Midbrain (tissue), 1 donor: ENCODE measurements around the gene C16orf74.

ENCODE experiments used
- DNase-seq: peaks from one replicate; lab custom pipeline; 2025; lab: John Stamatoyannopoulos, UW

The C16orf74 gene

DNA sequence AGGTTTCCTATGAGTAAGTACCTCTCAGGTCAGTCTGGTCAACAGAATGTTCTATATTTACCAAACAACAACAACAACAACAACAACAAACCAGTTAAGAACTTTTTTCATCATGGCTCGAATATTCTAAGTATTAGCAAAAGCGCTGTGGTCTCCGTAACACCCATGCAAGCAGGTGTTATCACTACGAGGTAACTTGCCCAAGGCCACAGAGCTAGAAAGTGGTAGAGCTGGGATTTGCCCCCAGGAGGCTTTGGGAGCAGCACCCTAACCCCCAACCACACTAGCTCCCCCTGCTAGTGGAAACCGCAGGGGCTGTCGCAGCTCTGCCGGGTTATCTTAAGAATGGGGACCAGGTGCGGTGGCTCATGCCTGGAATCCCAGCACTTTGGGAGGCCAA is 23.9 kb upstream of the C16orf74 start:
- DNase-seq: no peak

DNA sequence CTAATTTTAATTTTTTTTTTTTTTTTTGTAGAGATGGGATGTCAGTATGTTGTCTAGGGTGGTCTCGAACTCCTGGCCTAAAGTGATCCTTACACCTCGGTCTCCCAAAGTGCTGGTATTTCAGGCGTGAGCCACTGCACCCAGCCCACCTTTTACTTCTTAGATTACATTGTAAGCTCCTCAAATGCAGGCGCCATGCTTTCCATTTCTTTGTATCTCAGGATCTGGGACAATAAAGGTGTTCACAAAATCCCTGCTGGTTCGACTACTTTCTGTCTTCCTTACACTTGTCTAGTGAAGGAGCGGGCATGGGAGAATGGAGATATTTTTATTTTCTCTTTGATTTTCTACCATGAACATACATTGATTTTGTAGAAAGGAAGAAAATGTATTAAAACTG is 23.2 kb upstream of the C16orf74 start:
- no peak for DNase-seq

DNA sequence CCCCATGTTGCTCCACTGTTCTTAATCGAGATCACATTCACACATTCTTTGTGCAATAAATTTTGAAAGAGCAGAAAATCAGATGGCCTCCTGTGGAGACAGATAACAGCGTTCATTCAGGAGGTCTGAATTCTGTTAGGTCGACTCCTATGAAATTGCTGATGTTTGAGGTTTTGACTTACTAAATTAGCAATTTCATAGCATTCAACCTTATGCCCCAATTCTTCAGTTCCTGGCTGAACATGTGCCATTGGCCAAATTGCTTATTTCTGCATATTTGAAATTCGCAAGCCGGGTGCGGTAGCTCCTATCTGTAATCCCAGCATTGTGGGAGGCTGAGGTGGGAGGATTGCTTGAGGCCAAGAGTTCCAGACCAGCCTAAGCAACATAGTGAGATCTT is 22.1 kb upstream of the C16orf74 start:
- DNase-seq: no peak

DNA sequence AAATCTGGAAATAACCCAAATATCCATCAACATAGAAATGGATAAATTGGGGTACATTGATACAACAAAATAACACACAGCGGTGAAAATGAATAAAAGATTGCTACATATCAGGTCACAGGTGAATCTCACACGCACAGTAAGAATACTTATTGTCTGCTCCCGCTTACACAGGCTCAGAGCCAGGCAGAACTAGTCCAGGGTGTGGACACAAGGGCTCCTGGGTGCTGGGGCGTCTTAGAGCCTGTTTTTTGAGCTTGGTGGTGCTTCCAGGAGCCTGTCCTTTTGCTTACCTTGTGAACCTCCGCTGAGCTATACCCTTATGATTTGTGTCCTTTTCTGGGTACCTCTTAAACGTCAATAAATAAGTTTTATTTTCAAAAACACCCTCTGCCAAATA is 19.8 kb upstream of the C16orf74 start:
- no peak for DNase-seq

DNA sequence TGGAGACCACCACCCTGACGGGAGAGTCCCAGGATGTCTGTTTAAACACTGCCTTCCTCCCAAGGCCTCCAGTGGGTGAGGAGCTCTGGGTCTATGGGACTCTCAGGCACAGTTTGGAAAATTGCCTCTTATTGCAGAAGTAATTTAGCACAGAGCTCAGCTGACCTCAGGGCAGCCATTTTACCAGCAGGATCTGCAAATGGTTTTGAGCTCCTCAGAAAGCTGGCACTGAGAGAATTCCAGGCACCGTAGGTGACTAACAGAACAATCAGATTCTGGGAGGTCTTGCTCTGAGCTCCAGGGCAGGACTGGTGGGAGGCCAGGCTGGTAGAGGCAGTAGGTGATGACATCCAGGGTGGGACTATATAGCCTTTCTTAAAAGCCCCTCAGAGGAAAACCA is 17.3 kb upstream of the C16orf74 start:
- no peak for DNase-seq

DNA sequence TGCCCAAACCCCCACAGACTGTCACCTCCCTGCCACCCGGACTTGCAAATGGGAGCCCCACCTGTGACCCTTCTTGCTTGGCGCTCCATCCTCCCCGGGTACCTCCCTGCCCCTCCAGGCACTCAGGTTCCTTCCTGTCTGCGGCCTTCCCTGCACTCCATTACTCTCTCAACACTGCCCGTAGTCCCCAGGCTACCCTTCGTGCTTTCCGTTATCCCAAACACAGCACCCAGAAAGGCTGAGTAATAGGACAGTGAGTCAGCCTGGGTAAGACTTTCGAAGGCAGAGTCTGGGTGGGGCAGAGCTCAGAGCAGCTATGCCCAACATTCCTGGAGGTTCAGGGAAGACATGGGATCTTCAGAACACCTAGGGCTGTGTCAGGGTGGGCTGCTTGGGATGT is 16.6 kb upstream of the C16orf74 start:
- DNase-seq: no peak

DNA sequence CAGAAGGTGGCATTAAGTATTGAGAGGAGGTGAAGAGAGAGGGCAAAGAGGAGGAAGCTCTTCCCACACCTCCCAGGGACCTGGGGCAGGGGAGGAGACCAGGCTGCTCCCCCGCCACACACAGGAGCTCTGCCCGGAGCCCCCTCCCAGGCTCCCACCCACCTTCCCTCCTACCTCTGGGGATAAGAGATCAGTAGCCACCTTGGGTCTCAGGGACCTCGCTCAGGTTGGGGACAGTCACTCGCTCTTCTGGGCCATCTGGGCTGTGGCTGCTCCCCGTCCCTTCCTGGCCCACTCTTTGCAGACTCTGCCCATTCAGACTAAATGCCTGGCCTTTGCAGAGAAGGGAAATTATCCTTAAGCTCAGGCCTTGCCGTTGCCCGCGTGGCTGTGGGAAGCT is 14.9 kb upstream of the C16orf74 start:
- DNase-seq: no peak

DNA sequence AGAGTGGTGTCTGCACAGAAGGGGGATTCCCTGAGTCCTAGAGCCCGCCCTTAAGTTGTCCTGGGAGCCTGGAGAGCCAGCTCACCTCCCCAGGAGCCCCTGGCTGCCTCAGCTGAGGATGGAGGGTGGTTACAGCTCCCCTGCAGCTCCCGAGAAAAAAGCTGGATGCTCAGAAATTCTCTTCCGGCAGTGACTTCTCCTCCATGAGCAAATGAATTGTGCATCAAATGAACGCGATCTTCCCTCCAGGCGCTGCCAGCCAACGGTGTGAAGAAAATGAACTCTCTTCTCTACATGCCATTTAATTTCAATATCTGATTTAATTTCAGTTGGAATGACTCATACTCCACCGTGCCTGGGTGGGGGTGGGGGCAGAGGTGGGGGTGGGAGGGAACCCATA is 14.3 kb upstream of the C16orf74 start:
- no peak for DNase-seq

DNA sequence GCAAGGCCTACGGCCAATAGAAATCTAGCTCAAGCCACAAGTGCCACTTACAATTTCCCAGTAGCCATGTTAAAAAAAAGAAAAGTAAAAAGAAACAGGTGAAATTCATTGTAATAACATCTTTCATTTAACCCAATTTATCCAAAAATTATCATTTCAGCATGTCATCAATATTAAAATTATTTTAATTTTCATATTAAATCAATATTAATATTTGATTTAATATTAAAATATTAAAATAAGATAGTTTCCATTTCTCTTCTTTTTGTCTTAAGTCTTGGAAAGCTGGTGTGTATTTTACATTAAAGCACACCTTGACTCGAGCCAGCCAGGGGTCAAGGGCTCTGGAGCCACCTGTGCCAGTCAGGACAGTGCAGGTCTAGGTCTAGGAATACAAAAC is 12.7 kb upstream of the C16orf74 start:
- no peak for DNase-seq

DNA sequence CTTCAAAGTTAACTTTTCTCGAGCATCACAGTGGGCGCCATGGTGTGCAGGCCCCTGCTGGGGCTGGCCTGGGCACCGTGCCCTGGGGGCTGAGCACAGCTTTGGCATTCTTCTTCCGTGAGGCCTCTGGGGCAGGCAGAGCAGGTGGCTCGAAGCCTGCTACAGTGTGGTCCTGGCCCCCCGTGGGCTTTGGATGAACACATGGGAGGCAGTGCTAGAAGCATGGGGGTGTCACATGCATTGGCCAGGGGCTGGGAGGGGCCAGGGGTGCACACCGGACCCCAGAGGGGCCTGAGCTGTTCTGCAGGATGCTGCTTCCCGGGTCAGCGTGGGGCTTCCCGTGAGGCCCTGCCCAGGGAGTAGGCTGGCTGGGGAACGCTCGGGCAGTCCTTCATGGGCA is 12.1 kb upstream of the C16orf74 start:
- DNase-seq: no peak

DNA sequence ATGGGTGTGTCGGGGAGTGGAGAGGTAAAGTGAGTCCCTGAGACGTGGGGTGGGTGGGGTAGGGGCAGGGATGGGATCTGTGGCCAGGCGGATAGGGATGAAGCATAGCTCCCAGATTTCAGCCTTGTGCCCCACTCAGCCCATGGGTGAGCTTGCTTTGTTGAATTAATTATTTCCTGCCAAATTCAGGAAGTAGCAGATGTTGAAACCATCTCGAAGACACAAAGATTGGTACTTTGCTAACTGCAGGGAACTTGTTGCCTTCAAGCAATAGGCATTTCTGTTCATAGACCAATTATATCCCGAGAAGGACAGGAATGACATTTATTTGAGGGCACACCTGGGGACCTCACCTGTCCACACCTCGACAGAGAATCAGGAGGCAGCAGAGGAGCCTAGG is 11.0 kb upstream of the C16orf74 start:
- DNase-seq: no peak

DNA sequence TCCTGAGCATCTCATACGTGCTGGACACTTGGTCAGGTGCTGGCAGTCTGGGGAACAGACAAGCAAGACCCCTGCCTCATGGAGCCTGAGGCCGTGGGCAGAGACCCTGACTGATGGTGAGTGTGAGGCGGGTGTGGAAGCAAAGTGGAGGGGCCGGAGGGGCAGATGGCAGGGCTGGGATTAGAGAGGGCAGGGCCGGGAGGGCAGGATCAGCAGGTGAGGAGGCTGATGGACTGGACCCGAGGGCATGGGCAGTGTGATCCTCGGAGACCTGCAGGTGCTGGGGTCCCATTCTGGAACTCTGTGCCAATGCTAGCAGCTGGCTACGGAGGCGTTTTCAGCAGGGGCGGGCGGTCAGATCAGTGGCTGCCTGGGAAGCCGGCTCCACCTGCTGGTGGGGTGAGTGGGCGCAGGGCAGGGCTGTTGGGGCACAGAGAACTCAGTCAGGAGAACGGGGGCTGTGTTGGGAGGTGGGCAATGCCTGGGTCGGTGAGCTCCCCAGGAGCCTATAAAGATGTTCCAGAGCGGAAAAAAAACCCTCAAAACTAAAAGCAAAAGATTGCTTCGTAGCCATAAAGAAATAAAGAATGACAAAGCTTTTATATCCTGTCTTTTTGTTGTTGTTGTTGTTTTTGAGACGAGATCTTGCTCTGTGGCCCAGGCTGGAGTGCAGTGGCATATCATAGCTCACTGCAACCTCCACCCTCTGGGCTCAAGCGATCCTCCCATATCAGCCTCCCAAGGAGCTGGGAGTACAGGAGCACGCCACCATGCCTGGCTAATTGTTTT is 8.9 kb upstream of the C16orf74 start:
- no peak for DNase-seq

DNA sequence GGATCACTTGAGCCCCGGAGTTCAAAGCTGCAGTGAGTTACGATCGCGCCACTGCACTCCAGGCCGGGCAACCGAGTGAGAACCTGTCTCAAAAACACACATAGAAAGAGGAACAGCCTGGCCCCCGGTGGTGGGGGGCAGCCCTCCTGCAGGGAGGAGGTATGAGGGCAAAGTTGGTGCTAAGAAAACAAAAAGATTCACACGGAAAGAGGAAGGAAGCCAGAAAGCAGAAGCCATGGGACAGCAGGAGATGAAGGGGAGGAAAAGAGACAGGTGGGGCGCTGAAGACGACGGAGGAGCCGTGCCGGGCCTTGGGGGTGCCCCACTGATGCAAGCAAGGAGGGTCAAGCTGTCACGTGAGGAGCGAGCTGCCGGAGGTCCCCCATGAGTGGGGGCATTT is 8.2 kb upstream of the C16orf74 start:
- DNase-seq: no peak

DNA sequence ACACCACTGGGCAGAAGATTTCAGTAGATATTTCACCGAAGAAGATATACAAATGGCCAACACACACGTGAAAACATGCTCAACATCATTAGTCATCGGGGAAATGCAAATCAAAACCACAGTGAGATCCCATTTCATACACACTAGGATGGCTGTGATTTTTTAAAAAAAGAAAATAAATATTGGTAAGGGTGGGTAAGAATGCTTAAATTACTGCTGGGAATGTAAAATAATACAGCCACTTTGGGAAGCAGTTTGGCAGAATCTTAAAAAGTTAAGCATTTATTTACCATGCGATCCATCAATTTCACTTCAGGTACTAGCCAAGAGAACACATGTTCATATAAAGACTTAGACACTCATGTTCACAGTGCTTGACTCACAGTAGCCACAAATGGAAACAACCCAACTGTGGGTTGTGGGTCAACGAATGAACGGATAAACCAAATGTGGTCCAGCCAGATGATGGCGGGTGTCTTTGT is 6.5 kb upstream of the C16orf74 start:
- no peak for DNase-seq

DNA sequence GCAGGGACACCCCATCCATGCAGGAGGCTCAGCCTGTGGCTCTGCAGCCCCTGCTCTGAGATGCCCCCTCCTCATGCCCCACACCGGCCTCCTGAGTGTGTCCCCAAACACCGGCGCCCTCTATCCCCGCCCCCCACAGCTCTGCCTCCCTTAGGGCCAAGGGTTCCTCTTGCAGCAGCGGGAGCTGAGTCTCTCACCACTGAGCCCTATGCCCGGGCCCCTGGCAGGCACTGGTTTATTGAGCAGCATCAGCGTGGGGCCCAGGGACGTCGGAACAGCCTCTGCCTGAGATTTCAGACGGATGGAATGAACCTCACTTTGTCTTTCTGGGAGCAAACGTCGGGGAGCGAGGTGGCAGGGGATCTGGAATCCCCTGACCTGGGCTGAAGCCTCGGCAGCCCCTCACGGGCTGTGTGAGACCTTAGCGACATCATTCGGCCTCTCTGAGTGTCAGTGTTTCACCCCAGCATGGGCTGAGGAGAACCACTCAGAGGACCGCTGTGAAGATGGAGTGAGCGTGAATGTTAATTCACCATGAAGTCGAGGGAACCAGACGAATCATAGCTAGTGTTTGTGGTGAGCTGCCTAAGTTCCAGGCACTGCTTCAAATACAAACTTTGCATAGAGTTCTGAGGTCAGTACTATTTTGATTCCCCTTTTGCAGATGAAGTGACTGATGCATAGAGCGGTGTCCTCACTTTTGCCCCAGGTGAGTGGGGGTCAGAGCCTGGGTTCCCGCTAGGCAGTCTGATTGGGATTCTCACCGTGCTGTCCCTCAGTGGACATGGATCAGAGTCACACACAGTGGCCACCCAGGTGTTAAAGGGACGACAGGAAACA is 5.3 kb upstream of the C16orf74 start:
- no peak for DNase-seq

DNA sequence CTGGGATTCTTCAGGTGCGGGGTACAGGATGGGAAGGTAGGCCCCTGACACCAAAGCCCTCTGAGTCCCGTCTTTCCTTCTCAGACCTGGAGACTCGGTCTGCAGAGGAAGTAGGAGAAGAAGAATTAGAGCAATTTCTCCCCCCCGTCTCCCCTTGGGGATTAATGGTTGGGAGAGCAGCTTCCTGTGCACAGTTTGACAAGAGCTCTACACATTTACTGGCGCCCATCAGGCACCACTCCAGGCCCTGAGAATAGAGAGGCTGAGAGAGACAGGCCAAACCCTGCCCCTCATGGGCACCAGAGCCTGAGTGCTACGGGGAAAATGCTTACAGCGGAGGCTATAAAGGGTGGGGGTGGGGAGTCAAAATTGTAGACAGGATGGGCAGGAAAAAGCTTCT is 3.5 kb upstream of the C16orf74 start:
- no peak for DNase-seq

DNA sequence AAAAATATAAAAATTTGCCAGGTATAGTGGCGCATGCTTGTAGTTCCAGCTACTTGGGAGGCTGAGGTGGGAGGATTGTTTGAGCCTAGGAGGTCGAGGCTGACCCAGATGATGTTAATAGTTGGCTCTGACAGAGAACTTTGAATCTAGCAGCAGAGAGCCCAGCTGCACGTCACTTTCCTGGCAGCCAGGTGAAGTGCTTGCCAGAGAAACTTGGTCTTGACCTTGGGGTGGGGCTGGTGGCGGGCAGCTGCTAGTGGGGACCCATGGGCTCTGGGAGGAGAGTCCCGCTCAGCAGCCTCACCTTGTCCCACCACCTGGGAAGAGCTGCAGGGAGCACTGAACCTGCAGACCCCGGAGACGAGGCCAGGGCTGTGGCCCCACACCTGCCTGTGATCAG is 3.1 kb upstream of the C16orf74 start:
- no peak for DNase-seq

DNA sequence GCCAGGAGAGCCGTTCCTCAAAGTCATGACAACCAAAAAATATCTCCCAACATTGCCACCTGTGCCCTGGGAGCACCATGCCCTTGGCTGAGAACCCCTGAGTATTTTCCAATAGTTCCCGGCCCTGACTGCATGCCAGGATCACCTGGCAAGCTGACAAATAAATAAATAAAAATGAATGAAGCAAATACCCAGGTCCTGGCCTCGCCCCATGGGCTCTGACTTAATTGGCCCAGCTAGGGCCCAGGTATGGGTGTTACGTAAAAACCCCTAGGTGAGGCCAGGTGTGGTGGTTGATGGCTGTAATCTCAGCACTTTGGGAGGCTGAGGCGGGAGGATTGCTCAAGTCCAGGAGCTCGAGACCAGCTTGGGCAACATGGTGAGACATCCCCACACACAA is 2.7 kb upstream of the C16orf74 start:
- DNase-seq: no peak

DNA sequence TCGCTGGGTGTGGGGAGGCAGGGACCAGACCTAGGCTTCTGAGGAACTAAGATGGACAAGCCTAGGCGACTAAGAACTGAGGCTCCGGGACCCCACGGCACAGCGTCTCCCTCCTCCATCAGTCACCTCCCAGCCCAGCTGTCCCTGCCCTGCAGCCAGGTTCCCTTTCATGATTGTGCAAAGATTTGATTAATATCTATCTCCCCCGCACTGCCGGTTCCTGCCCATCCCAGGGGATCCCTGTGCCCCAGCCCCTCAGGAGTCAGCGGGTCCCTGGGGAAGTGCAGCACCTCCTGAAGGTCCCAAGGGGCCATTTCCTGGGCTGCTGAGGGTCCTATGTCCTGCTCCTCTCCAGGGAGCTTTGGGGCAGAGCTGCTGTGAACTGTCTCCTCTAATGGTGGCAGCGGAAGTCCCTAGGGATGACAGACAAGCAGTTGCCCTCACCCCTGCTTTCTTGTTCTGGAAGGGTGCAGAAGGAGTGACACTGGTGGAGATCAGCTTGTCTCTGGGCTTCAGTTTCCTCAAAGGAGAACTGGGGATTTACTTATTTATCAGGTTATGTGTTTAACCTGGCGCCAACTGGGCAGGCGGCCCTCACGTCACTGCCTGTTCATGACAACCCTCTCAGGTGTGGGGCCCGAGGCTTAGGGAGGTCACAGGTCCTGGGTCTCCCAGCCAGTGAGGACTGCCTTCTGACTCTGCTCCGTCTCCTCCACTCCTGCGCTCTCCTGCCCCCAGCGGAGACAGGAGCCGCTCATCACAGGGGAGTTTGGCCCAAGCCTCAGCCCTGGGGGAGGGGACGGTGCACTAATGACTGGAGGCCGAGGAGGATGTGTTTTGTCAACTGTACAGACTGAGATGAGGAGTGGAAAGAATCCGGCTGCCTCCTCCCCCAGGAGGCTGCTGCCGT is 1.9 kb upstream of the C16orf74 start:
- no peak for DNase-seq

DNA sequence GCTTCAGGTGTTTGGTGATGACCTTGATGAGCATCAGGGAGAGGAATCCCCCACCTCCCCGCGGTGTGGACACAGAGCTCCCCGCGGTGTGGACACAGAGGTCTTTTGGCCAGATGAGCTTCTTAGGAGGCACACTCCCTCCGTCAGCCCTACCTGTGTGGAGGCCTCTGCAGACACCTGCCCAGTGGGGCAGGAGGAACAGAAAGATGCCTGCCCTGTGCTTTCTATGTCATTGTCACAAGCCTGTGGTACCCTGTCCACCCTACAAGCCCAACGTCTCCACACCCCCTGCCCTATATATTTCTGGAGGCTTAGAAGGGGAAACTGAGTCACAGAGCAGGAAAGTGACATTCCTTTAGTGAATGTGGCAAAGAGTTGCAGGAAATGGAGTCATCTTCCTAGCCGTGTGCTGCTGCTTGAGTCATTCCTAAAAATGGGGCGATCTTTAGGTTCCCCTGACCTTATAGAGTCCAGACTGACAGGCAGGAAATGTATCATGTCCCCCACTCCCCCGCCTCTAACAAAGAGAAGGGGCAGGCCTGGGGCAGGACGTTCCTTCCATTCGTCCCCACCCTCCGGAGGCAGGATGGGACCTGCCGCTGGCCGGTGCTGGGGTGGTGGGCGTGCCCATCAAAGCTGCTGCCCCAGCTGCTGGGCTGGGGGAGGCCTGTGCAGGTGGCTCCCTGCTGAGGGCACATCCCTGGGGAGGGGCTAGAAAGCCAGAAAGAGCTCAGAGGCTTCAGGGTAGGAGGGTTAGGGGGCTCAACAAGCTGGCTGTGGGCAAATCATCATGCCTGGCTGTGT is 1.0 kb upstream of the C16orf74 start:
- no peak for DNase-seq

DNA sequence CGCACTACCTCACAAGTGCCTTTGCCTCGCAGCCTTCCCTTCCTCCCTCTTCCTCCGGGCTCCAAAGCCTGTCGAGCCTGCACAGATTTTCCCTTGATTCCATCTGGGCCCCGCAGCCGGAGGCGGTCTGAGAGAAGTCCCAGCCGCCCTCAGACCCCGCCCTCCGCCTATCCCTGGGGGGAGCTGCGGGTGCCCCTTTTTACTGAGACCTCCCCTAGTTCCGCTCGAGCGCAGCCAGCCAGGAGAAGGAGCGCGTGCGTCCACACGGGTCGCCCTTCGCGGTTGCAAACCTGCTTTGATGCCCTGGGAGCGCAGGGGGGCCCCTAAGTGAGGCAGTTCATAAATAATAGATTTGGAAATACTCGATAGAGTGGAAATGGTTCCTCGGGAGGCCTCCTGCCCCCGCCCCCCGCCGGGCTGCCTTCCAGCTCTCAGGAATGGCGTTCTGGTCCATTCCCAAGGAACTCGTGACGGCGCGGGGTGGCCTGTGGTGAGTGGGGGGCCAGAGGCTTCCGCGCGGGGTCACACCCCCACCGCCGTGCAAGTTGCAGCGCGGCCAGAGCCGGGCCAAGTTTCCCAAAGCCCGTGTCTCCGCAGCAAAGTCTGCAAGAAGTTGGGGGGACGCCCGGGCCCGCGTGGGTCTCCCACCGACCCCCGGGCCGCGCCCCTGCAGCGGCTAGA is 610 bp downstream of the C16orf74 start:
- DNase-seq: no peak
